Type B pancreatic cell (in vitro differentiated cells): ENCODE measurements around the gene TIMM21. TPM values are rescaled to one million over a fixed set of nuclear protein-coding genes. Genes with fewer than 3 reads are reported as not detected.

ENCODE experiments used
- DNase-seq: peaks from one replicate; pipeline ENCODE4 v3.0.0; 2021; ENCODE audit warnings: mixed read lengths; ENCODE audit not compliant: unreplicated experiment; ENCODE audit errors: extremely low spot score
- H3K27ac Mint-ChIP-seq: 2 replicates; pipeline ENCODE4 v1.8.0; 2021; ENCODE audit warnings: mild to moderate bottlenecking, mixed read lengths
- H3K27me3 Mint-ChIP-seq: 2 replicates; pipeline ENCODE4 v1.8.0; 2021; ENCODE audit warnings: mixed read lengths
- H3K36me3 Mint-ChIP-seq: 2 replicates; pipeline ENCODE4 v1.8.0; 2021; ENCODE audit warnings: mixed read lengths
- H3K4me1 Mint-ChIP-seq: one replicate; pipeline ENCODE4 v1.8.0; 2021; ENCODE audit warnings: mixed read lengths; ENCODE audit not compliant: unreplicated experiment
- H3K4me3 Mint-ChIP-seq: 2 replicates; pipeline ENCODE4 v1.8.0; 2021; ENCODE audit warnings: mild to moderate bottlenecking, mixed read lengths
- H3K9me3 Mint-ChIP-seq: 2 replicates; pipeline ENCODE4 v1.8.0; 2021; ENCODE audit warnings: mixed read lengths
- CTCF ChIP-seq: fragments of 200-600 bp; sonication (generic); conservative IDR thresholded peaks from 2 replicates; pipeline ENCODE4 v1.5.0; 2021; ENCODE audit warnings: antibody characterized with exemption, mild to moderate bottlenecking
- total RNA-seq: library from RNA; stranded (reverse); gene quantifications from 2 replicates; pipeline ENCODE4 v1.2.1, GENCODE V29; 2021; ENCODE audit warnings: low replicate concordance

TIMM21 gene
- total RNA-seq, 1 donor from 2014 or later, result 44.8 TPM

- no peaks in the 10 kb centered on the region for H3K9me3 Mint-ChIP-seq
- H3K36me3 Mint-ChIP-seq, result no peaks in the 10 kb centered on the region
- TF ChIP-seq CTCF, result no peak
- H3K27ac Mint-ChIP-seq, result no peak overlapping the region
- peaks cover 18% of the 10 kb centered on the region for H3K27me3 Mint-ChIP-seq
- no peak overlapping the region for H3K4me3 Mint-ChIP-seq
- no peak for DNase-seq
- no peaks in the 10 kb centered on the region for H3K4me1 Mint-ChIP-seq
These were observed 8.9 kb upstream of the TIMM21 start for GRCh38 chr18:74139411-74139810.

GRCh38 chr18:74139888-74140287, 8.4 kb upstream of the TIMM21 start:
- DNase-seq, result no peak
- no peak overlapping the region for H3K4me3 Mint-ChIP-seq
- TF ChIP-seq CTCF, result no peak
- no peaks in the 10 kb centered on the region for H3K9me3 Mint-ChIP-seq
- no peaks in the 10 kb centered on the region for H3K4me1 Mint-ChIP-seq
- H3K36me3 Mint-ChIP-seq, result no peaks in the 10 kb centered on the region
- H3K27ac Mint-ChIP-seq, result no peak overlapping the region
- peaks cover 18% of the 10 kb centered on the region for H3K27me3 Mint-ChIP-seq

- no peak overlapping the region for H3K27ac Mint-ChIP-seq
- no peak overlapping the region for H3K4me3 Mint-ChIP-seq
- H3K27me3 Mint-ChIP-seq, result peaks cover 18% of the 10 kb centered on the region
- TF ChIP-seq CTCF, result no peak
- H3K36me3 Mint-ChIP-seq, result no peaks in the 10 kb centered on the region
- H3K9me3 Mint-ChIP-seq, result no peaks in the 10 kb centered on the region
- no peaks in the 10 kb centered on the region for H3K4me1 Mint-ChIP-seq
- no peak for DNase-seq
These were observed 7.7 kb upstream of the TIMM21 start for GRCh38 chr18:74140582-74140981.

GRCh38 chr18:74141667-74142066, 6.7 kb upstream of the TIMM21 start:
- H3K27ac Mint-ChIP-seq, result no peak overlapping the region
- no peak for TF ChIP-seq CTCF
- H3K36me3 Mint-ChIP-seq, result no peaks in the 10 kb centered on the region
- no peak overlapping the region for H3K4me3 Mint-ChIP-seq
- no peak for DNase-seq
- no peaks in the 10 kb centered on the region for H3K9me3 Mint-ChIP-seq
- H3K27me3 Mint-ChIP-seq, result peaks cover 18% of the 10 kb centered on the region
- no peaks in the 10 kb centered on the region for H3K4me1 Mint-ChIP-seq

- Mint-ChIP-seq H3K4me1 (peaks cover 3% of the 10 kb centered on the region), H3K9me3 (no peaks in the 10 kb centered on the region), H3K27me3 (peaks cover 18% of the 10 kb centered on the region), H3K27ac (no peak overlapping the region), H3K36me3 (no peaks in the 10 kb centered on the region), H3K4me3 (no peak overlapping the region)
- no peak for DNase-seq
- no peak for TF ChIP-seq CTCF
These were observed 6.1 kb upstream of the TIMM21 start for GRCh38 chr18:74142252-74142651.

- peak overlapping the region; percentile 79 for H3K27ac Mint-ChIP-seq
- no peak for DNase-seq
These were observed 1.6 kb upstream of the TIMM21 start for GRCh38 chr18:74146756-74147155.

More at GRCh38 chr18:74146756-74147155, 1.6 kb upstream of the TIMM21 start:
- Mint-ChIP-seq H3K4me1 (peaks cover 22% of the 10 kb centered on the region), H3K4me3 (peak overlapping the region; percentile 99), H3K27me3 (peaks cover 3% of the 10 kb centered on the region), H3K36me3 (no peaks in the 10 kb centered on the region), H3K9me3 (no peaks in the 10 kb centered on the region)
- no peak for TF ChIP-seq CTCF
